ENCODE data around the gene LINC00237.

Gene LINC00237

DNA sequence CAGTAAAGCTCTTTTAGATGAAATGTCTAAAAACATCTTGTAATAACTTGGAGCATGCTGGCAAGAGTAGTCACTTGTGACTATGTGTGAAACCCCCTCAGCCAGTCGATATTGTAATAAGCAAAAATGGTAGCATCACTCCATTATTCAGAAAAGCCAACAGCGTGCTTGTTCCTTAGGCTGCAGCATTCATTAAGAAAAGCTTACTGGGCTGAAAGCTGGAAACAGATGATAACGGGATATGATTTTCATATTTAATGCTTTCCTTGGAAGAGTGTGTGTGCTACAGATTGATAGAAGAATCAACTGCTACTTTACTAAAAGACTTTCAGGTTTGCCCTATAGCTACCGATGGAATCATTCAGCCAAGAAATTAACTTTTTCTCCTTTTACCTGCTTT lies 40.1 kb upstream of the LINC00237 start:
- TF ChIP-seq, protein P1, sequence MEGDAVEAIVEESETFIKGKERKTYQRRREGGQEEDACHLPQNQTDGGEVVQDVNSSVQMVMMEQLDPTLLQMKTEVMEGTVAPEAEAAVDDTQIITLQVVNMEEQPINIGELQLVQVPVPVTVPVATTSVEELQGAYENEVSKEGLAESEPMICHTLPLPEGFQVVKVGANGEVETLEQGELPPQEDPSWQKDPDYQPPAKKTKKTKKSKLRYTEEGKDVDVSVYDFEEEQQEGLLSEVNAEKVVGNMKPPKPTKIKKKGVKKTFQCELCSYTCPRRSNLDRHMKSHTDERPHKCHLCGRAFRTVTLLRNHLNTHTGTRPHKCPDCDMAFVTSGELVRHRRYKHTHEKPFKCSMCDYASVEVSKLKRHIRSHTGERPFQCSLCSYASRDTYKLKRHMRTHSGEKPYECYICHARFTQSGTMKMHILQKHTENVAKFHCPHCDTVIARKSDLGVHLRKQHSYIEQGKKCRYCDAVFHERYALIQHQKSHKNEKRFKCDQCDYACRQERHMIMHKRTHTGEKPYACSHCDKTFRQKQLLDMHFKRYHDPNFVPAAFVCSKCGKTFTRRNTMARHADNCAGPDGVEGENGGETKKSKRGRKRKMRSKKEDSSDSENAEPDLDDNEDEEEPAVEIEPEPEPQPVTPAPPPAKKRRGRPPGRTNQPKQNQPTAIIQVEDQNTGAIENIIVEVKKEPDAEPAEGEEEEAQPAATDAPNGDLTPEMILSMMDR (IDR thresholded peaks at IDR 0.05; ENCODE audit: extremely low read depth, insufficient read depth, missing control alignments) = no peak
- DNase-seq (ENCODE audit: low spot score) = no peak
- in situ Hi-C loops (cut with MboI; ENCODE audit: low pct_unique_long_range_greater_than_20kb, low sequenced_read_pairs, unreplicated experiment) = no loop called here

DNA sequence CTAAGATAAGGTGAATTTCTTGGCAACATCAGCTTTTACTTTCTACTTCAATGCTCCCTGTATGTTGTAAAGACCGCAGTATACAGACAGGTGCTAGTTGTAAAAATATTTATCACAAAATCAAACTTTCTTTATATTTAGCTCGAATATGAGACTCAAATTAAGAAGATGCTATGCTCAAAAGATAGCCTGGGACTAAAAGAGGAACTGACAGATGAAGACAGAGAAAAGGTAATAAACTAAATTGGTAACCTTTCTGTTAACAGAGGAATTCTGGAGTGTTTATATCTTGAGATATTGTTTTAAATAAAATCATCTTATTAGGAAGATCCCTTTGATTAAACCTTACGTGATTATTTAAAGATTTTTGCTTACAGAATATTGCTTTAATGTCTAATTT lies 39.3 kb upstream of the LINC00237 start:
- no peak for DNase-seq (ENCODE audit: low spot score)
- TF ChIP-seq, protein P1 (IDR thresholded peaks at IDR 0.05; ENCODE audit: extremely low read depth, insufficient read depth, missing control alignments) = no peak
- in situ Hi-C loops (cut with MboI; ENCODE audit: low pct_unique_long_range_greater_than_20kb, low sequenced_read_pairs, unreplicated experiment) = no loop called here

DNA sequence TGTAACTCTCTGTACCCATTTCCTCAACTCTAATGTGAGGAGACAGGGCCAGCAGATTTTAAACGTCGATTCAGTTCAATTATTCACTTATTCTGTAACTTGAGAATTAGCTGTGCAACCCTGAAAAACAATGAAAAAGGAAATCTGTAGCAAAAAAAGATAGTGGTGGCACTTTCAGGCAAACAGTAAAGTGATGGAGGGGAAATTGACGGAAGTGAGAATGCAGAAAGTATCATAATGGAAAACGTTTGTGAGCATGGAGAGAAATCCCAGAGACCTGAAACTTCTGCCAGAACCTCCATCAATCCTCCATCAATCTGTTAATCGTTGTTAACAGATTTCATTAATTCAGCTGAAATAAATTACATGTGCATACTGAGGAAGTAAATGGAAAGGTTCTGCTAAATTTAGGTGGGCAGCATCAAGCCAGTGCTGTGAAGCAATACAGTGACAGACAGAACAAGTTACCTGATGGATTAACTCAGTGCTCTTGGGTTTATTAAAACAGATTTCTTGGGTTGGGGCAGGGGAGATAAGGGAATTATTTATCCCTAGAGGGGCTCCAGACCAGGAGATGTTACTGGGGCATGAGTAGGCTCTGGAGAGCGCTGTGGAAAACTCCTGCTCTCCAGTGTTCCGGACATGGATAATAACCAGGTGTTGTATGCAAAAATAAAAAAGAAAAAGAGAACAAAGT lies 37.2 kb upstream of the LINC00237 start:
- in situ Hi-C loops (cut with MboI; ENCODE audit: low pct_unique_long_range_greater_than_20kb, low sequenced_read_pairs, unreplicated experiment) = no loop called here
- TF ChIP-seq, protein P1 (IDR thresholded peaks at IDR 0.05; ENCODE audit: extremely low read depth, insufficient read depth, missing control alignments) = no peak
- DNase-seq (ENCODE audit: low spot score) = no peak

DNA sequence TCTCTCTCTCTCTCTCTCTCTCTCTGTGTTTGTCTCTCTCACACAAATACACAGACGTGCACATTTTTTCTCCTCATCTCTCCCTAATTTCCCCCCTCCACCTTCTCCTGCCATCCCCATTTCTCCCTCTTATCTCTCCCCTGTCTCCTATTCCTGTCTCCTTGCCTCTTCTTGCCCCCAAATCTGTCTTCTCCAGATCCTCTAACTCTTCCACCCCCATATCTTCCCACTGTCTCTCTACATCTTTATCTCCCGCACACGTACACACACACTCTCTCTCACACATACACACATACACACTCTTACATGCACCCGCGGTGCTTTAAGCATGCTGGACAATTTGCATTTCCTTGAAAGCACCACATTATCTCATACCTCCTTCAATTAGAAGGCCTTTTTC lies 35.7 kb upstream of the LINC00237 start:
- DNase-seq (ENCODE audit: low spot score) = no peak
- in situ Hi-C loops (cut with MboI; ENCODE audit: low pct_unique_long_range_greater_than_20kb, low sequenced_read_pairs, unreplicated experiment) = no loop called here
- TF ChIP-seq, protein P1 (IDR thresholded peaks at IDR 0.05; ENCODE audit: extremely low read depth, insufficient read depth, missing control alignments) = no peak

DNA sequence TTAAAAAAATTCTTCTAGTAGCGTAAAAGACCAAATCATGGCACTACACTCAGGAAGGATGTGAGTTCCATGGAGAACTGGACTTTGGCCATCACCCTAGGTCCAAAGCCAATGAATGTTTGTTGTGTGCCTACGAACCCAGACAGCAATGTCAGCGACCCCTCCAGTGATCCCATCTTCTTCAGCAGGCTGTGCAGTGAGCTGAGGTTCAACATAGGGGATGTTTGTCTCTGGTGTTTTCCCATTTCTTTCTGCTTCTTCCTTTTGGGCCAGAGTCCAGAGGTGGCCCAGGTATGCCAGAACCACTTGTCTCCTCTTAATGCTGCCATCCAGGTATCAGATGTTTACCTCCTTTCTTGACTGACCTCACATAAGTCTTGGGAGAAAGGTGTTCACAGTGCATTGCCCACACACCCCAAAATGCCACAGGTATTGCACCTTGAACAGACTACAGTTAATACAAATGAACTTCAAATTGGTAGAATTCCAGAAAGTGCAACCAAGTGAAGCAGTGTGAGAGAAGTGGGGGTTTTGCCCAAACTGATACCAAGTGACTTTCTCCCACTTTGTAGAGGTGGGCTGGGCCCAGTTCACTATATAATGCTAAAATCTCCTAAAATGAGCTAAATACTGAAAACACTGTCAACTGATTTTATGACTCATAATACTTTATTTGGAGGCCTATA lies 33.9 kb upstream of the LINC00237 start:
- no peak for DNase-seq (ENCODE audit: low spot score)
- in situ Hi-C loops (cut with MboI; ENCODE audit: low pct_unique_long_range_greater_than_20kb, low sequenced_read_pairs, unreplicated experiment) = loop anchor here (10.0 kb wide), 1 partner anchor 55 kb away; no protein-coding TSS in a partner anchor
- TF ChIP-seq, protein P1 (IDR thresholded peaks at IDR 0.05; ENCODE audit: extremely low read depth, insufficient read depth, missing control alignments) = no peak

DNA sequence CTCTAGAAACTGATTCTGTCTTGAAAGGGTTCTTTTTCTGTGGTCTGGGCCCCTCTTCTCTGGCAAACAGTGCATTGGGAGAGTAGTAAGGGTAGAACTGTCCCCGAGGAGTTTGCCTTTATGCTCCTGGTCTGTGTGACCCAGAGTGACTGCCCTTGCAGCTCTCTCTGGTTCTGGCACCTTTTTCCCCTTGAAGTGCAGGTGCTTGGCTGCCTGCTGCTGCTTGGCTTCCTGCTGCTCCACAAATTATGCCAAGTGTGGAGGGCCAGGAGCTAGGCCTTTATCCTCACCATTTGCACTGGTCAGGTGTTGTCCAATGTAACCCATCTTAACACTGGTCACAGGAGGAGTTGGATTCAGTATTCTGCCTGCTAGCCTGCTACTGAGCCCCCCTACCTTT lies 30.9 kb upstream of the LINC00237 start:
- DNase-seq (ENCODE audit: low spot score) = no peak
- TF ChIP-seq, protein P1 (IDR thresholded peaks at IDR 0.05; ENCODE audit: extremely low read depth, insufficient read depth, missing control alignments) = no peak
- in situ Hi-C loops (cut with MboI; ENCODE audit: low pct_unique_long_range_greater_than_20kb, low sequenced_read_pairs, unreplicated experiment) = loop anchor here (10.0 kb wide), 1 partner anchor 58 kb away; no protein-coding TSS in a partner anchor

Measured in GM13977 (cell line).